Muscle of arm (tissue), 12 donors: ENCODE results near the gene EPAS1. TPM values are rescaled to one million over a fixed set of nuclear protein-coding genes. Genes with fewer than 3 reads are reported as not detected.

Source experiments
- DNase-seq: peaks from one replicate; pipeline ENCODE4 v3.0.0-alpha.2; 2013
- polyA plus RNA-seq, 12 donors: library from polyadenylated mRNA; unstranded; fragments of 120-200 nt; gene quantifications; one replicate each; pipeline ENCODE4 v1.2.1, GENCODE V29; 2013; ENCODE audit not compliant: insufficient read length in 12 of 12

The EPAS1 gene
- polyA plus RNA-seq, 12 donors, result 34.5 to 65.0 (median 39.2) TPM; not detected in 1

DNA sequence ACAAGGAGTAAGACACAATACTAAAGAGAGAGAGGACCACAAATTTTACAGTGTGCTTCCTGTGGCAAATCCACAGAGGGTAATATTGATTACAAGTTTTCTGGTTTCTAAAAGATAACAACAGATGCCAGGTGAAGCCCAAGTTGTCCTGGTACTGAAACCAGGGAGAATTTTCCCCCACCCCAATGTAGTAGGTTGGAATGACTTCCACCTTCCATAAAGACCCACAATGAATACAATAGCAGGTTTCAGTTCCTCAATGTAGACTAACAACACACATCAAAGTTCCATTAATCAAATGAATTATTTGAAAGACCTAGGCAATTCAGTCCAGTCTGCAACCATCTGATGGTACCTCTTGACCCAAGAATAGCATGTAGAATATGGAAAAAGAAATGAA is 138.1 kb downstream of the EPAS1 start:
- no peak for DNase-seq

DNA sequence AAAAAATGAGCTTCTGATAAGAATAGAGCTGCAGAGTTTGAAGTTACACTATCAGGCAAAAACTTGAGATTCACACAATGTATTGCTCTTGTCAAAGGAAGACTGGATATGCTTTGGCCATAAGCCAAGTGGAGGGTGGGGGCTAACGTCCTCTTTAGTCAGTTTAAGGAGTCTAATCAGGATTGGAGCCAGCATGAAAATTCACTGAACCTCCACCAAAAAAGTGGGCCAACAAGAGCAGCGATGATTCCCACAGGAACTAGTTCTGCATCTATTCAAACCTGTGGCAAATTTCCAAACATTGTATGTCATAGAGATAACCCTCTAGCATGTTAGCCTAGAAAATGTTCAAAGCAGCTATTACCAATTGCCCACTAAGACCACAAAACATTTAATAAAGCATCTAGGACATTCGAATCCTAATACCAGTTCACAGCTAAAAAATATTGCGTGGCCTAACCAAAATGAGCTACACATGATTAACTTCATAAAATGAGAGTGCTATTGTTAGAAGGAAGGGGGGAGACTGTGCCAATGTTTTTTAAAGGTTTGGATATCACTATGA is 138.7 kb downstream of the EPAS1 start:
- DNase-seq, result peak; percentile 14

Other genes with a start within 250 kb of the EPAS1 start
- gene TMEM247, start 182.2 kb downstream of the EPAS1 start, polyA plus RNA-seq, result not detected
- 100 to 1,000 TPM in 5 of 12 donors, 10 to 100 TPM in 7; 77.4 to 337 (median 98.2) TPM for gene RHOQ, start 245.1 kb downstream of the EPAS1 start, polyA plus RNA-seq
- gene ATP6V1E2, start 245.2 kb downstream of the EPAS1 start, polyA plus RNA-seq, result 1 to 10 TPM in 10 of 12 donors, not detected in 2; 5.3 to 7.5 (median 6.5) TPM